ENCODE measurements around the gene NFS1.
"Not testable (repeated sequence)": the region's sequence is repeated elsewhere in the genome, so short reads cannot be mapped to it uniquely, and the experiment has no call there.

NFS1 gene

DNA sequence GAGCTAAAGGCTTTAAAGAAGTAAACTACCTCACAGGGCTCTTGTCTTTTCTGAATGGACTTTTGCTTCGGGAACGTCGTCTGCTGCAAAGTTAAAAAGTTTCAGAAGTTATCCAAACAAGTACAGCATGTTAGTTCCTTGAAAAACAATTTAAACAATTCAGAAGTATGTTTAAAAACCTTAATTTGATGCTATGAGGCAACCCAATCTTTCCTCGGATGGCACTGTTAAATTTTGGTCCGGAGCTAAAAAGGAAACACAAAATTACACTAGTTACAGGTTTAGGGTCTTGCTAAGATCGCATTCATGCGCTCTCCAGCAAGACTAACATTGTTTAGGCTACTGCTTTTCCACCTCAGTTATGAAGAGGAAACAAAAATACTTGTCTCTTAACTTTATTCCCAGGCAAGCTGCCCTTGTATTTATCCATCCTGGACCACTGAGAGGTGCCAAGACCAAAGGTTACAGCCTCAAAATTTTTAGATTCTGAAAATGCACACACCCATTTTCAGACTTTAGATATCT is 30.2 kb upstream of the NFS1 start:
- DNase-seq, result no peak

DNA sequence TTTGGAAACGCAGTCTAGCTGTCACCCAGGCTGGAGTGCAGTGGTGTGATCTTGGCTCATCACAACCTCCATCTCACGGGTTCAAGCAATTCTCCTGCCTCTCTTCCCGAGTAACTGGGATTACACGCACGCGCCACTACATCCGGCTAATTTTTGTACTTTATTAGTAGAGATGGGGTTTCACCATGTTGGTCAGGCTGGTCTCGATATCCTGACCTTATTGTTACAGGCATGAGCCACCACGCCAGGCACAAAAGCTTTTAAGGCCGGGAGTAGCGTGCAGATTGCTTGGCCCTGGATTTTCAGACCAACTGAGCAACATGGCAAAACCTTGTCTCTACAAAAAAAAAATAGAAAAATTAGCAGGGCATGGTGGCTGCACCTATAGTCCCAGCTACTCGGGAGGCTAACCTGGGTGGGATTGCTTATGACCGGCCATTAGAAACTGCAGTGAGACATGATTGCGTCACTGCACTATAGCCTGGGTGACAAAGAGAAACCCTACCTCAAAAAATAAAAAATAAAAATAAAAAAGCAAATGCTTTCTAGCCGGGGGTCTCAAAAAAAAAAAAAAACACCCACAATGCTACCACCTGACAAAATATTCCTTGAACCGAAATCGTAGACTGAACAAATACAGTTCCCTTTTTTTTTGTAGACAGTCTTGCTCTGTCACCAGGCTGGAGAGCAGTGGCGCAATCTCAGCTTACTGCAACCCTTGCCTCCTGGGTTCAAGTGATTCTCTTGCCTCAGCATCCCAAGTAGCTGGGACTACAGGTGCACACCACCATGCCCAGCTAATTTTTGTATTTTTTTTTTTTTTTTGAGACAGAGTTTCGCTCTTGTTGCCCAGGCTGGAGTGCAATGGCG is 27.9 kb upstream of the NFS1 start:
- DNase-seq, result no peak

DNA sequence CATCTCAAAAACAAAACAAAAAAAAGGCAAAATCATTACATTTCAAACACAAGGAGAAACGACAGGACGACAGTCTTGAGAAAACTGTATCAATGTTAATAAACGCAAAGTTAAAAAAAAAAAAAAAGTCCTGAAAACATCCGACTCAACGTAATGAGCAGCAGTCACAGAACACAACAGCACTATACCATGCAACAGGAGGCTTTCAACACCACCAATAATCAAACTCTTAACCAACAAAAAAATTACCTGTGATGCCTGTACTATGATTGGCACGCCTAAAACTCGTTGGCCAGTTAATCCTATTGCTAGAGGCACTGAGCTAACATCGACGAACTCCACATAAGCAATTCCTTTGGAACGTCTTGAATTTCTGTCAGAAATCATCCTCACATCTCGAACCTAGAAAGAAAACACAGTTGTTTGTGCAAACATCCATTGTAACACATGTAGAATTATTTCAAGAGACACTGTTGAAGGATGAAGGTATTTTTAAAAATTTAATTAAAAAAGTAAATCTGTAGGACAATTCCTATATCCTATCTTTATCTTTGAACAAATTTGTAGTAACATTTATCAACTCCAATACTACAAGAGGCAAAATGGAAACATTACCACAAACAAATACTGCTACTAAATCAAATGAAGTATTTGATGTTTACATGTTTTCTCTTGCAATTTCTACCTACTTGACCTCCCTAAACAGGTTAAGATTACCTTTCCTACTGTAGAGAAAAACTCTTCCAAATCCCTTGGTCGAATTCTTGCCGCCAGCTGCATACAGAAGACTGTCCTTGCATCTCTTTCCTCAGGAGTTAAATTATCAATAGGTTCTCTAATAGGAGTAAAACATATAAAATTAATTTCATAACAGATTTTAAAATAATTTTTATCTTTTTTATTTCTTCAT is 25.4 kb upstream of the NFS1 start:
- no peak for DNase-seq

DNA sequence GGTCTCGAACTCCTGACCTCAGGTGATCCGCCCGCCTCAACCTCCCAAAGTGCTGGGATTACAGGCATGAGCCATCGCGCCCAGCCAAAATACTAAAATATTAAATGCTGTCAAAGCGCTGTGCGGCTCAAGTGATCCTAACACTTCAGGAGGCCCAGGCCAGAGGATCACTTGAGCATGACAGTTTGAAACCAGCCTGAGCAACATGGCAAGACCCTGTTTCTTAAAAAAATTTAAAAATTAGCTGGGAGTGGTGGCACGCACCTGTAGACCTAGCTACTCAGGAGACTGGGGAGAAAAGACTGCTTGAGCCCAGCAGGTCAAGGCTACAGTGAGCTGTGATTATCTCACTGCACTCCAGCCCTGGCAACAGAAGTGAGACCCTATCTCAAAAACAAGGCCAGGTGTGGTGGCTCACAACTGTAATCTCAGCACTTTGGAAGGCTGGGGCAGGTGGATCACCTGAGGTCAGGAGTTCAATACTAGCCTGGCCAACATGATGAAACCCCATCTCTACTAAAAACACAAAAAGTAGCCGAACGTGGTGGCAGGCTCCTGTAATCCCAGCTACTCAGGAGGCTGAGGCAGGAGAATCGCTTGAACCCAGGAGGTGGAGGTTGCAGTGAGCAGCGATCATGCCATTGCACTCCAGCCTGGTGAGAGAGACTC is 24.6 kb upstream of the NFS1 start:
- DNase-seq, result not testable (repeated sequence)

DNA sequence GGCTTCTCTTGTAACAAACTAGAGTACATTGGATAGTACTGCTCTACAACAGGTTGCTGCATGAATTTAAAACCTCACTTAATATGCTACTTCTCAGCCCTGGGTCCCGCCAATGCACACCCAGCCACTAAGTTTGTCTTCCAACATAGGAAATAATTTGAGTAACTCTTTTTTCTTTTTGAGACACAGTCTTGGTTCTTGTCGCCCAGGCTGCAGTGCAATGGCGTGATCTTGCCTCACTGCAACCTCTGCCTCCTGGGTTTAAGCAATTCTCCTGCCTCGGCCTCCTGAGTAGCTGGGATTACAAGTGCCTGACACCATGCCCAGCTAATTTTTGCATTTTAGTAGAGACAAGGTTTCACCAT is 24.1 kb upstream of the NFS1 start:
- not testable (repeated sequence) for DNase-seq

DNA sequence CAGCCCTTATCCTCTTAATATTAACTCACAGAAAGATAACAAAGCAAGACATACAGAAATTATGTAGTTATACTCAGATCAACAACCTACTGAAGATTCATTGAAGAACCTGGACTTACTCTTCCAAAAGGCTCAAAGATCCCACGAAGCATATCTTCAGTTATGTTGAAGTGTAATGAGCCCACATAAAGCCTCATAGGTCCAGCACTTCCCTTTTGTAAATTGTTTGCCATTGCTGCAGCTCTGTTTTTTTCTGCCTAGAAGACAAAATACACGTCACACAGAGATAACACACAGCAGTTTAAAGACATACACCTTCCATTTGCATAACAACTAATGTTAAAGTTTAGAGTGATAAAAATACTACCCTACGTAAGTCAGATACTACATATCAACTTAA is 22.5 kb upstream of the NFS1 start:
- DNase-seq, result no peak

DNA sequence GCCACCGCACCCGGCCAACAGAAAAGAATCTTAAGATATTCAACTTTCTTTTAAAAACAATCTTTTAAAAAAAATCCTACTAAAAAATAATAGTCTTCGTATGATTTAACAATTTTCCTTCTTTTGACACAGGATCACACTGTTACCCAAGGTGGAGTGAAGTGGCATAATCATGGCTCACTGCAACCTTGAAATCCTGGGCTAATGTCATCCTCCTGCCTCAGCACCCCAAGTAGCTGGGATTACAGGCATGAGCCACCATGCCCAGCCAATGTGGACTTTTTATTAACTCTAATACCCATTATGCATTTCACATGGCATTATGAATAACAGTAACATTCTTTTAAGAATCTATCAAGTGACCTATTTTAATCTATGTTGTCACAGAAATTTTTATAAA is 22.1 kb upstream of the NFS1 start:
- DNase-seq, result no peak

DNA sequence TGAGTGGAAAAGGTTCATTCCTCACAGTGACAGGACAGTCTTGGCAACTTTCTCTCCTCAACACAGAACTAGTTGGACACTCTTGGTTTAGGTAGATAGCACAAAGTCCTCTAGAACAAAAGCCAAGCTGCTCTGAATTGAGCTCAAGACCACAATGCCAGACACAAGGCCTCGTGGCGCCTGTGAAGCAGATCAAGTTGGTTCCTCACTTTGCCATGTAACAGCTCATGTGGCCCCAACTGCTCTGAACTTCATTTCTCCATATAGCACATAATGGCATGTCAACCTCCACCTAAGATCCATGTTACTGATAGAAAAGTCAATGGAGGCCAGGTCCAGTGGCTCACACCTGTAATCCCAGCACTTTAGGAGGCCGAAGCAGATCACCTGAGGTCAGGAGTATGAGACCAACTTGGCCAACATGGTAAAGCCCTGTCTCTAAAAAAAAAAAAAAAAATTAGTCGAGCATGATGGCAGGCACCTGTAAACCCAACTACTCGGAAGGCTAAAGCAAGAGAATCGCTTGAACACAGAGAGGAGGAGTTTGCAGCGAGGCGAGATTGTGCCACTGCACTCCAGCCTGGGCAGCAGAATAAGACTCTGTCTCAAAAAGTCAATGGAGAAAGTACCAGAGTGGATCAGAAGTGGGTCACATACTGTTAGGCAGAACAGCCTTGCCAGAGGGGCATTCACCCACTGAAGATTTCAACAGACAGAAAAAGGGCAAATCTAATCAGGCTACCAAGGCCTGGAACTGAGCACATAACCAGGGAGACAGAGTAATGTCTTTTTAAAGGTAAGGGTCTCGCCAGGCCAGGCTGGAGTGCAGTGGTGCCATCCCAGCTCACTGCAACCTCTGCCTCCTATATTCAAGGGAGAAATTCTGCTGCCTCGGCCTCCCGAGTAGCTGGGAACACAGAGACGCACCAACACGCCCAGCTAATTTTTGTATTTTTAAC is 21.3 kb upstream of the NFS1 start:
- no peak for DNase-seq

DNA sequence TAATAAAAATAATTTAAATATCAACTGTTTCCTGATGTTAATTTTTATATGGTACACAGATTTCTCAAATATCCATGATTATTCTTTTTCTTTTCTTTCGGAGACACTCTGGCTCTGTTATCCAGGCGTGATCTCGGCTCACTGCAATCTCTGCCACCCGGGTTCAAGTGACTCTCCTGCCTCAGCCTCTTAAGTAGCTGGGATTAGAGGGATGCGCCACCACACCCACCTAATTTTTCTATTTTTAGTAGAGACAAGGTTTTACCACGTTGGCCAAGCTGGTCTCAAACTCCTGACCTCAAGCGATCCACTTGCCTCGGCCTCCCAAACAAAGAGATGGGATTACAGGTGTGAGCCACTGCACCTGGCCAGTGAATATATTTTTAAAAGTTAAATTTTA is 20.6 kb upstream of the NFS1 start:
- no peak for DNase-seq

DNA sequence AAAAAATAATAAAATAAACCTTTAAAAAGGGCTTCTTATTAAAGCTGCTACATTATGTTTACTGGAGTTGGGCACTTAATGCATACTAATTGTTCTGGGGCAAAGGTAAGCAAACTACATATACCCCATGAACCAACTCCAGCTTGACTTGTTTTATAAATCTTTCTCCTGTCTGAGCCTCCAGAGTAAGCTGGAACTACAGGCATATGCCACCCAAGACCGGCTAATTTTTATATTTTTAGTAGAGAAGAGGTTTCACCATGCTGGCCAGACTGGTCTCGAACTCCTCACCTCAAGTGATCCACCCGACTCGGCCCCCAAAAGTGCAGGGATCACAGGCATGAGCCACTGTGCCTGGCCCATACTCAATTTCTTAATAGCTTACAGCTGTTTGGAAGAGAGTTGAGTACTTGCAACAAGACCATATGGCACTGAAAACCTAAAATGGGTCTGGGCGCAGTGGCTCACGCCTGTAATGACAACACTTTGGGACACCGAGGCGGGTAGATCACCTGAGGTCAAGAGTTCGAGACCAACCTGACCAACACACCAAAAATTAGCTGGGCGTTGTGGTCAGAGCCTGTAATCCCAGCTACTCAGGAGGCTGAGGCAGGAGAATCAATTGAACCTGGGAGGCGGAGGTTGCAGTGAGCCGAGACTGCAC is 20.0 kb upstream of the NFS1 start:
- no peak for DNase-seq

DNA sequence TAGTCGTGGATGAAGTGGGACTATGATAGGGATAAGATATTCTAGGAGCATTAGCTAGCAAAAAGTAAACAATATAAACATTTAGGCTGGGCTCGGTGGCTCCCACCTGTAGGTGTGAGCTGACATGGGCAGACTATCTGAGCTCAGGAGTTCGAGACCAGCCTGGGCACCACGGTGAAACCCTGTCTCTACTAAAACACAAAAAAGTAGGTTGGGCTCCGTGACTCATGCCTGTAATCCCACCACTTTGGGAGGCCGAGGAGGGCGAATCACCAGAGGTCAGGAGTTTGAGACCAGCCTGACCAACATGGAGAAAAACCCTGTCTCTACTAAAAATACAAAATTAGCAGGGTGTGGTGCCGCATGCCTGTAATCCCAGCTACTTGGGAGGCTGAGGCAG is 19.2 kb upstream of the NFS1 start:
- not testable (repeated sequence) for DNase-seq

DNA sequence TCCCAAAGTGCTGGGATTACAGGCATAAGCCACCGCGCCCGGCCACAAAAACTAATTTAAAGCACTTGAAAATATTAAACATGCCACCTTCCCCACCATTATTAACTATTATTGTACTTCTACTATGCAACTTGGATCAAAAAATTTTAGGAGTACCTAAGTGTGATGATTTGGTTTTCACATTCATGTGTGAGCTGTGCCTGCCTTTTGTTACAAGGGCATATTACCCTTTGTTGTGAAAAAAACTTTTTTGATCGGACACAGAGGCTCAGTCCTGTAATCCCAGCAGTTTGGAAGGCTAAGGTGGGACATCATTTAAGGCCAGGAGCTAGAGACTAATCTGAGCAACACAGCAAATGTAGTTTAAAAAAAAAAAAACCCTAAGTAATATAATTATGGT is 17.2 kb upstream of the NFS1 start:
- no peak for DNase-seq

DNA sequence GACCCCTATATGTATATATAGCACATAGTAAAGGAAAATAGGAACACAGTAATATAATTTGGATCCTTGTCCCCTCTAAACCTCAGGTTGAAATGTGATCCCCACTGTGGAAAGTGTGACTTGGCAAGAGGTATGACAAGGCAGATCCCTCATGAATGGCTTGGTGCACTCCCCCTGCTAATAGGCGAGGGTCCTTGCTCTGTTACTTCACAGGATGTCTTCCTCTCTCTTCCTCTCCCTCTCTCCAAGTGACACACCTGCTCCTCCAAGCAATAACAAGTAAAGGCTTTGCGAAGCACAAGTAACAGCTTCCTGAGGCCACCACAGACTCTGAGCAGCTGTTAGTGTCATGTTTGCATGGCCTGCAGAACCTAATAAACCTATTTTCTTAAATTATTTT is 16.5 kb upstream of the NFS1 start:
- no peak for DNase-seq

DNA sequence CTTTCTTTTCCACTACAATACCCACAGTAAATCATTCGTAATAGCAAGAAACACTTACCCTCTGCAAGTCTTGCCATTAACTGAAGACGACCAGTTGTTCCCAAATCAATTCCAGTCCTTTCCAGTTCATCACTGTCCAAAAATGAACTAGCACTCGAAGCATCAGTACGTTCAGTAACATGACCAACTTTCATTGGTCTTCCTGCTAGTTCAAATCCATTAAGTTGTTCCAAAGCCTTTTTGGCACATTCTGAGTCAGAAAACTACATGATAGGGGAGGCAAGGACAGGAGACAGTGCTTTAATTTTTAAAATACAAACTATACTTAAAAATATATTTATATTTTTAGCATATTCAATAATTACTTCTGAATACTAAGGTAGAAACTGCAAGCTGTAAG is 15.0 kb upstream of the NFS1 start:
- no peak for DNase-seq

DNA sequence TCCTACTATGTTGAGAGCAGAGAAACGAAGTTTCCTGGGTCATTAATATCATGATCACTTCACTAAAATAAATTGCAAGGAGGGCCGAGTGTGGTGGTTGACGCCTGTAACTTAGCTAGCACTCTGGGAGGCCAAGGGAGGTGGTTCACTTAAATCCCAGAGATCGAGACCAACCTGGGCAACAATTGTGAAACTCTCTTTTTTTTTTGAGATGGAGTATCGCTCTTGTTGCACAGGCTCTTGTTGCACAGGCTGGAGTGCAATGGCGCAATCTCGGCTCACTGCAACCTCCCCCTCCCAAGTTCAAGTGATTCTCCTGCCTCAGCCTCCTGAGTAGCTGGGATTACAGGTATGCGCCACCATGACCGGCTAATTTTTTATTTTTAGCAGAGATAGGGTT is 14.0 kb upstream of the NFS1 start:
- not testable (repeated sequence) for DNase-seq

DNA sequence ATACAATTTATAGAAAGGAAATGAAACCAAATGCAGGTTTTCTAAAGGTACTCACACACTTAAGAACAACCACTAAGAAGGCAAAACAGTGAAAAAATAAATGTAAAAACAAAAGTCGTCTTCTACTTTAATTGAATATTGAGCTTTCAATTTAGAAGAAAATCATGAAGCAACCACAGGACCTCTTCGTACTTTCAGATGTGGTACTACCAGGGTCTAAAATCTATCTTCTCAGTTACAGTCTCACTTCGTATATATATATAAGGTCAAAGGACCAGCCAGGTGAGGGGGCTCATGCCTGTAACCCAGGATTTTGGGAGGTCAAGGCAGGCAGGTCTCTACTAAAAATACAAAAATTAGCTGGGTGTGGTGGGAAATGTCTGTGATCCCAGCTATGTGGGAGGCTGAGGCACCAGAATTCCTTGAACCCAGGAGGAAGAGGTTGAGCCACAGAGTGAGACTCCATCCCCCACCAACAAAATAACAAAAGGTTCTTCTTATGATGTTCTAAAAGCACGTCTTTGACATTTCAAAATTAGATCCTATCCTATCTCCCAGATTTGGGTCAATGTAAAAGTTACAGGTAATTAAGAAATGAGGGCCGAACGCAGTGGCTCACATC is 12.5 kb upstream of the NFS1 start:
- DNase-seq, result no peak

DNA sequence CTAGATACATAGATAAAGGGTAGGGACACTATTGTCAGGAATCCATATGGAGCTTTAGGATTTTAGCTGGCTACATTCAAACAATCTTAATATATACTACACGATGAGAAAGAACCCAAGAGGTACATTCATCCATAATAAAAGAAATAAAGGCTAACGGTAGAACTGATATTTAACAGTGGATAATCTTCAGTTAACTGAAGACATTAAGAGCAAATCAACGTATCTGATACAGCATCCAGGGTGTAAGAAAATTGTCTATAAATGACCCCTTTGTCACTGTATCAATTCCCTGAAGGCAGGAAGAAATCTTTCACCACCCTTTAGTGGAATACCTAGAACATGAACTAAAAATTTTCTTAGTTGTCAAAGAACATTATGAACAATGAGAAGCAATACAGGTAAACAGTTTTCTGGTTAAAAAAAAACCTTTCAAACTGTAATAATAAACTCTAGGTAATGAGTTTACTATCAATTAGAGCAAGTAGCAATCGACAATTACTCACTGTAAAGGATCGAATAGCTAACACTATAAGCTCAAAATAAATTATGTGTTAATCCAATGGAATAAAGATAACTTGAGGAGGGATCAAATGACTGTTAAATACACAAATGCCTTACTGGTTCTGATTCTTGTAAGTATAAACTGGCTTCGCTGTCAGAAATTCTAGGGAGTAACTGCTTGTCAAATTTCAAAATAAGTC is 11.9 kb upstream of the NFS1 start:
- no peak for DNase-seq

DNA sequence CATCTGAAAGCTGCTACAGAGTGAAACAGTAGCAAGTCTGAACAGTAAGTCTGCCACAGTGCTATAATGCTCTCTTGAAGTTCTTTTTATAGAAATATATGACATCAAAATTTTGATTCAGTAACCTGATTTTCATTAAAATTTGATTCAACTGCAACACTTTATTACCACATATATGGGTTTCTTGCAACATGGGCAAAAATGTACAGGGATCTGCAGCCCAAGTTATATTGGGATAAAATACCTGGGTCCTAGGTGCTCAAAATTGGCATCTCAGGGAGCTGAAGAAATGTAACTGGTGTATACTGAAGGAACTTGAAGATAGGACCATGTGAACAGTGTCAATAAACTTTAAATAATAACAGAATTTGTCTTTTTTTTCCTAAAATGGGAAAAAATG is 10.9 kb upstream of the NFS1 start:
- DNase-seq, result no peak

DNA sequence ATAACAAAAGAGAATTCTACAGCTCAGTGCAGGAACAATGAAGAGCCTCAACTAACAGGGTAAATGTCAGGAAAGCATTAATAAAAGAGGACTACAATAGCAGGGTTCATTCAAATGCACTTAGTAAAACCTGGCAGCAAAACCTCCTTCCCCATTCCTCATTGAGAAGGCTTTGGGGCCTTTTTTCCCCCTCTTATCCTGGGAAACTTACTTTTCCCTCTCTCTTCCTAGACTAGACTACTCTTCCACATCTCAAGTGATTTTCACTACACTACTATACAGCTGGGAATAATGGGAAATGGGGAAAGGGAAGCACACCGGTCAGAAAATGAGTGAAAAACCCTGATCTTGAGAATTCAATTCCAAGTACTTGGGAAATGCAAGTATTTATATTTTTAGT is 10.1 kb upstream of the NFS1 start:
- no peak for DNase-seq

DNA sequence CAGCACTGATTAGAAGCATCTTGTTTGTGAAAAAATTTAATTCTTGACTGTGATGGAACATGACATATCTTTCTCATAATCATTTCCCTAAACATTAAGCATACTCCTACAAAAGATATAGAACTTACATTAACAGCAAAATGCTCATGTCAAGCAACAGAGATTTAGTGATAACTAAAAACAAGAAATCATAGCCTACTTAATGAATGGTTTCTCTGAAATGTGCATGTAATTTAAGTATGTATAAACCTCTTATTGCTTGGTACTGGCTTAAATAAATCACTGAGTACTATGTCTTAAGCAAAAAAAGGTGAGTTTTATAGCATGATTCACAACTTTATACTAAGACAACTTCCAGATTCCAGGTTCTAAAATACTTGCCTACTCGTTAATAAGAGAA is 9.3 kb upstream of the NFS1 start:
- DNase-seq, result no peak

All from right forelimb (tissue), 1 donor.